Activated CD4-positive, alpha-beta T cell treated with anti-CD3 and anti-CD28 coated beads, Interleukin-10, Interleukin-2, amounts not matched to agents 100 ng/mL and 50 ng/mL, durations not matched to agents 16 hours and 8 hours (primary cell): ENCODE measurements around the gene SPAG16.

Experiments used
- DNase-seq: peaks from one replicate; pipeline ENCODE4 v3.0.0-alpha.2; 2020

Gene SPAG16

DNA sequence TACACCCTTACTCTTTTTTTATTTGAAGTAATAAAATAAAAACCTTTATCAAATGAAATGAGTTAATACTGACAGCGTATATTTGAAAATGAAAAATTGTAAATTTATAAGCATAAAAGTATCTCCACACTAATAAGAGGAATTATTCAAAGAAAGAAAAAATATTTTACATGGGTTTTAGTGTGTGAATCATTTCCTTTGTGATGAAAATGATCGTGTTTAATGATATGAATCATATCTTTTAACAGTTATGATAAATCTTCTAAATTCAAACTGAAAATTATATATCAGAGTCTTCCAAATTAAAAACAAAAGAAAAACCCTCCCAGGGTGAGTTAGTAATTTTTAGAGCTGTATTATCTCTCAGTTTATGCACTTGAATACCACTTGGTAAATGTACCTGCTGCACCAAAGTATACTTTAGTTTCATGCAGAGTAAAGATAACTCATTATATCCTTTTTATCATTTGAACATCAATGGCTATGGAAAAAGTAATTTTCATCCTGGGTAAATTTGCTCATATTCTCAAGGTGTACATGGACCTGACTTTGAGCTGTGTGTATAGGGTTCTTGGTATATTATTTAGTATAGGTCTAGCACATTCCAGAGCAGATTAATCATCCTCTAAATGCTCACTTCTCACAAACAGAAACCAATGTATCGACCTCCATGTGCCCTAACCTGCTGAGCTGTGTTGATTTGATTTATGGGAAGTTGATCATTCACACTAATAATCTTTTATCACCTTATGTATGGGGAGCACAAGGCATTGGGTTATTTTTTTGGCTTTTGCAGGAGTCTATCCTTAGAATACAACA is 1027.9 kb downstream of the SPAG16 start:
- no peak for DNase-seq

DNA sequence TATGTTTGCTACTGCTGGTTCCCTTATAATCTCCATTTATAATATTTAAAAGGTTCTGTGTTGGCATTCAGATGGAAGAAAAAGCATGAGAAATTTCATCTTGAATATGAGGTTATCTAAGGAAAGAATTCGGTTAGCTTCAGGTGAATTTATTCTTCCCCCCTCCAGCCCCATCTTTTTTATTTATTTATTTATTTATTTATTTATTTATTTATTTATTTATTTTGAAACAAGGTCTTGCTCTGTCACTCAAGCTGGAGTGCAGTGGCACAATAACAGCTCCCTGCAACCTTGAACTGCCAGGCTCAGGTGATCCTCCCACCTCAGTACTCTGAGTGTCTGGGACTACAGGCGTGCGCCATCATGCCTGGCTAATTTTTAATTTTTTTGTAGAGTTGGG is 1031.1 kb downstream of the SPAG16 start:
- DNase-seq: no peak

DNA sequence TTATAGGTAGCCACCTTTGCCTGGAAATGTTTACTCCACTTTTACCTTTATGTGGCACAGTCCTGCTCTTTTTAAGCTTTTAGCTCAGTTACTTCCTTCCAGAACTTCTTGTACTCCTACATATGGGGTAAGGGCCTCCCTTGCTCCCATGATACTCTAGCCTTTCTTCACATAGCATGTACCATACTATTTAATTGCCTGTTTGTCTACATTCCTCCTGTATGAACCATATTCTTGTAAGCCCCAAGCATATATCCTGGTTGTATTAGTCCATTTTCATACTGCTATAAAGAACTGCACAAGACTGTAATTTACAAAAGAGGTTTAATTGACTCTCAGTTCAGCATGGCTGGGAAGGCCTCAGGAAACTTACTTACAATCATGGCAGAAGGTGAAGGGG is 1035.9 kb downstream of the SPAG16 start:
- DNase-seq: no peak

DNA sequence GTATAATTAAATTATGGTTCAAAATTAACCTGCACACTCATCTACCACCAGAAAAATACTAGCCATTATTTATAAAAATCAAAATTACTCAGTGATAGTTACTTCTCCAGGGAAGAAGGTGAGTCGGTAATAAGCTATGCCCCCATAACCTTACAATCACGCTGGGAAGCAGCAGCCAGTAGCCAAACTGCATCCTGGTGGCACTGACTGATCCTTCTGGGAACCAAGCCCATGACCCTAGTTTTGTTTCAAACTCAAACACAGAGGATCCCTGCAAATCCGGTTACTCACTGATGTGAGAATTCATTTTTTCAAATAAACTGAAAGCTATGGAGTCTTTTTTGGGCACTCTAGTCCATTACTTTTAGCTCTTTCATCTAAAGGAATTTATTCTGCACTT is 1038.4 kb downstream of the SPAG16 start:
- DNase-seq: no peak

DNA sequence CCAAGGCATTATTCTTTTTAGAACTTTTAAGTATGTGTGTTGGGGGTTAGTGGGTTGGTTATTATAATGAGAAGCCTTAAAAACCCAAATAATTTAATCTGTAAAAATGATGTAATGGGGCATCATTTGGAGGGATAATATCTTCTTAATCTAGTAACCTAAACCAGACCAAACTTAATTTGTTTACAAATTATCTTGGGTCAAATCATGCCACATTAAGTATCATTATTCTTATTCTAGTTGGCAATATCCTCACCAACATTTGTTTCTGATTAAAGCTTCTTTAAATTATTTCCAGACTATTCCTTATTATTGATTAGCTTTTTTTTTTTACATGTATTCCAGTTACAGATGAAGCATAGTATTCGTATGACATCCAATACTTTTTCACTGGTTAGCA is 1041.1 kb downstream of the SPAG16 start:
- no peak for DNase-seq

DNA sequence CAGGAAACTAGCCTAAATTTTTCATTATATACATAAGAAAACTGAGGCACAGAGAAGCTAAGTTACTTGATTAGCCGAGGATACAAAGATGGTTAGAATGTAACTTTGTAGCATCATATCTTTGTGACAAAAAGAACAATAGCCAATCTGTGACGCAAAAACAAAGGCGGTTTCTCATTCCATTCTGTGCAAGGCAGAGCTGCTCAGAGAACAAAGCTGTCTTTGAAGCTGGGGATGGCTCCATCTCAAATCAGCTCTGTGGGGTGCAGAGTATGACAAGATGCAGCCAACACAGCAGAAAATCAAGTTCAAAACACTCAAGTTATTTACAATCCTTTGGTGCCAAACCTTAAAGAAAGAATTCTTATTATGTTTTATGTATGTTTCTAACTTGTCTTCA is 1044.7 kb downstream of the SPAG16 start:
- DNase-seq: no peak

DNA sequence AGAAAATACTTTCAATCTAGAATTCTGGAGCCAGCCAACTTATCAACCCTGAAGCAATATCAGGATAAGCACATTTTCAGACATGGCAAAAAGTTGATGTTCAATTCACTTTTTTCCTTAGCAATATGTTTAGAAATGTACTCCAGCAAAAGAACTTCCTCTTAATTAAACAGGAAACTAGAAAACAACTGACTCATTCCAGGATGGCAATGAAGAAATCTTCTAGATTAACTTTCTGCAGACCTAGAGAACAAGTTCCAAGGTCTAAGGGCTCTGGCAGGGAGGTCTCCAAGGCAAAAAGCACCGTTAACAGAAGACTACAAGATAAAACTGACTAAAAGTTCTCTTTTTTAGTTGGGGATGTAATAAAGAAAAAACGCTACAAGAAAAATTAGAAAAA is 1057.4 kb downstream of the SPAG16 start:
- DNase-seq: no peak

DNA sequence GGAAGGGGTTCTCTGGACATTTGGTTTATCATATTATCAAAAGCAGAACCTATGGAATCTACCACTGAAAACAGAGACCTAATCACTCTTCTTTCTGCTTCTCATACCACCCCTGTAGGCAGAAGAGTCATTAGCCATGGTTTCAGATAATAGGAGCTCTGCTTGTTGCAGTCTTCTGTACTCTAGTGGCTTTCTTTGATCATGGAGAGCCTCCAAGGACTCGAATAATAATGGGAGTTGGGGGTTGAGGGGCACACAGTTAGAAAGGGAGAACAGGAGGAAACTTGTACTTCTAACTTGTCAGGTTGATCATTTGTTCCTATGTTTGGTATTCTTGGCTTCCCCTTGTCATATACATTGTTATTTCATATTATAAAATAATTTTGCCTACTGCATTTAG is 1074.2 kb downstream of the SPAG16 start:
- no peak for DNase-seq

DNA sequence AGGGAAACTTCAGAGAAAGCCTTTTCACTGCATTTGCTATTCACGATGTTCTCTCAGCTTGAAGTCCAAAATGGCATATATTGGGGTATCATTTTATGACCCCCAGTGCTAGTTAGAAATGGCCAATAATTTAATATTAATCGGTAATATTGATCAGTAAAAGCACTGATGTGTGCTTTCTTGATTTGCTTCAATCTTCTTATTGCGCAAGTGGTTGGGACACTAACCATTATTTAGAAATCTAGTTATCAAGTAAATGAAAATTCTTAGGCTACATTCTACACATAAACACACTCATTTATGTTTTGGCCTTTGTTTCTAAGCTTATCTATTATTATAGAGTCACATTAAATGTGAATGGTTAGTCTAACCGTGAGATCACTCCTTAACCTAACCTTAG is 1076.9 kb downstream of the SPAG16 start:
- DNase-seq: no peak

DNA sequence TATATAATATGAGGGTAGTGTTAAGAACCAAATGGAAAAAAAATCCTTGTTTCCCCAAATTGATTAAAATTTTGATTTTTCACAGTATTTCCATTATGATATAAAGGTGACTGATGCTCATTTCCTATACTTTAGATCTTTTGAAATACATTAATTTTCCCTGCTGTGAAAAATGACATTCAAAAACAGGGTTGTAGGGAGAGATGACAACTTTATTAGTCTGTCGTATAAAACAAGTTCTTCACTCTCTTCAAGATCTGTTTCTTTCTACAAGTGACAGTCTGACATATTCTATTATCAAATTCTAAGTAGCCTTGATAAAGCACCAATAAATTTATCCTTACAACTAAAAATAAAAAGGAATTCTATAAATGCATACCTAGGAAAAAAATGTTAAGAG is 1081.3 kb downstream of the SPAG16 start:
- no peak for DNase-seq

DNA sequence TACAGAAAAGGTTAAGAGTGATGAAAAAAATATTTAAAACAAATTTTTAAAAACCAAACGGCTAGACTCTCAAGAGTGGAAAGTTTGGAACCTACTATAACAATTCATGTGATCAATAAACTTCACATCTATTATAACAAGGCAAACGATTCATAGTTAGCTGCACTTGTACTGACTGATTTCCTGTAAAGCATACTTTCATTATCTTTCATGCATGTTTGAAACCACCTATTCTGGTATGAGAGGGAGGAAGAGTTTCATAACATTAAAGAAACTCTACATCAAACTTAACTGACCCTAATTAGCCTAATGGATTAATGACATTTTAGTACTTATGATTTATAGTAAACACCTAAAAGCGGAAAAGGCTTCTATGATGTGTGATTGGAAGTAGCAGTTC is 1082.9 kb downstream of the SPAG16 start:
- no peak for DNase-seq

DNA sequence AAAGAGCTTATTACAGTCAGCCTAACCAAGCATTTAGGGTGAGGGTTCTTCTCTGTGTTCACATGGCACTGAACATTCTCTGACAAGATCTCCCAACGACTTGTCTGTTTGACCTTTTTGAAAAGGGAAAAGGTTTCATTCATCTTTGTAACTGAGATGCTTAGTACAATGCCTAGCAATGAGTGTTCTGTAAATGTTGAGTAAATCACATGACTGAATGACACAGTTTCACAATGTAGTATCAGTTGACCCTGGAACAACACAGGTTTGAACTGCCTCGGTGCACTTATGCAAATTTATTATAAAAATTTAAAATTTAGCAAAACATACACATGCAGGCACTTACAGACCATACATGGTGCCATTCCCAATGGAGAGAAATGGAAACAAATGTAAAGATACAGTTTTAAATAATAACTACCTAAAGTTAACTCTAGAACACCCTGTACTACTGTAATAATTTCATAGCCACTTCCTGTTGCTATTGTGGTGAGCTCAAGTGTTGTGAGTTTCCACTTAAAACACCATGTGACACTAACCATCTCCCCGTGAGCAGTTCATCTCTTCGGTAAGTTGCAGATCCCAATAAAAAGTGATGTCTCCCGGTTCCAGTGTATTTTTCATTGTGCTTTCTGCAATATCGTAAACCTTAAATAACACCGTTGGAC is 1092.5 kb downstream of the SPAG16 start:
- no peak for DNase-seq

DNA sequence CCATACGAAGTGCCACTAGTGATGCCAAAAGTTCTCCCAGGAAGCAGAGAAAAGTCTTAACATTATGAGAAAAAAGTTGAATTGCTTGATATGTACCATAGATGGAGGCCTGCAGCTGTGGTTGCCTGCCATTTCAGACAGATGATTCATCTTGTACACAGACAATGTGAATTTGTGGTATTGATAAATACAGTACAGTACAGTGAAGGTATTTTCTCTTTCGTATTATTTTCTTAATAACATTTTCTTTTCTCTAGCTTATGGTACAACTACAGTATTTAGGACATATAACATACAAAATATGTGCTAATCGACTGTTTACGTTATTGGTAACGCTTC is 1093.0 kb downstream of the SPAG16 start:
- no peak for DNase-seq

DNA sequence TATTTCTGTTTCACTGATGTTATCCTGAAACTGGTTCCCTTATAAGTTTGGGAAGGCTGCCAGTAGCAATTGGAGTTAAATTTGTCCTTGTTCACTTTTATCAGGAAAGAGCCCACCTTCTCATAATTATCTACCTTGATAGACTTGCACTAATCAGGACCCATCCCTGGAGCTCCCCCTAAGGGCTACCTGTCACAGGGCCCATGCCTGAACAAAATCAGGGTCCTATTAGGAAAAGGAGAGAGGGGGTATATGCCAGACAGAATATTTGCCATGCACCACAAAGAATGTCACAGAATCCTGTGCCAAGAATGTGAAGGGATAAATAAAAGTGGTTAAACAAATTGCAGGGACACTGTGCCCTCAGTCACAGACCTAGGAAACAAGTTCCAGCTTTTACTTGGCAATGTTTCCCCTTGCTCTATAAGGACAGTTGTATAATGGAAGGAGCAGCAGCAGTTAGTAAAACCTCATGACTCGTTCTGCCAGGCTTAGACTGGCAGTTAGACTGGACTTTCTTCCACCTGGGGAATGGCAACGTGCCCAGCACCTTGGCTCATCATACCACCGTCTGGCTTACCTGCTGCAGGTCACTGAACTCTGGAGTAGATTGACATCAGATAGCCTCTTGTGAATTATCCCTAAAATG is 1094.3 kb downstream of the SPAG16 start:
- DNase-seq: no peak

DNA sequence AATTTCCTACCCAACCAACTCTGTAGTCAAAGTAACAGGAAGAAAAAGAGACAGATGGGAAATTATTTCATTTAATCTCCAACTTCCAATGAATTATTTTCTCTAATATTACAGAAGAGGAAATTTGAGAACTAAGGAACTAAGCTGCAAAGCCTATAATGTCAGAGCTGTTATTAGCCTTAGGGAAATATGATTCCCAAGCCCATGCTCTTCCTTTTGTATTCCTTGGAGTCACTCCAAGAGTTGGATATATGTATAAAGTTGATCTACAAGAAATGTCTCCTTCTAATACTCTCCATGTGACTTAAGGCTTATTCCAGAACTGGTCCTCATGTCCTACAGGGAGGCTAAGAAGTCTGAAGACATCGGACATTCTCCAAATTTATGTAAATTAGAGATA is 1095.0 kb downstream of the SPAG16 start:
- DNase-seq: no peak

DNA sequence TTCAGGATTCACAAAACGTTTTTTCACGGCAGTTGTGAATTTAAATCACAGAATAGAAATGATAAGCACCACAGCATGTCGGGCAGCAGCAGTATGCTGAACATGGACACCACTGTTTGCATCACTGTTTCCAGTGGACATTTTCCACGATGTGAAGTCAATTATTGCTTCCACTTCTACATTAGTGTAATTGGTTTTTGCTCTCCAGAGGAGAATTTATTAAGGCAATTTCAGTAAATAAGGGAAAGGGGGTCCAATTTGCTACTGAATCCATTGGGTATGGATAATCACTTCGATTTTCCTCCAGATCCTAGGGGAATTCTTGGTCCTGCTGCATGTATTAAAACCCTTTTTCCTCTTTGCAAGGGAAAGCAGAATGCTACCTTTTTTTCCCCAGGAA is 1096.4 kb downstream of the SPAG16 start:
- DNase-seq: no peak

DNA sequence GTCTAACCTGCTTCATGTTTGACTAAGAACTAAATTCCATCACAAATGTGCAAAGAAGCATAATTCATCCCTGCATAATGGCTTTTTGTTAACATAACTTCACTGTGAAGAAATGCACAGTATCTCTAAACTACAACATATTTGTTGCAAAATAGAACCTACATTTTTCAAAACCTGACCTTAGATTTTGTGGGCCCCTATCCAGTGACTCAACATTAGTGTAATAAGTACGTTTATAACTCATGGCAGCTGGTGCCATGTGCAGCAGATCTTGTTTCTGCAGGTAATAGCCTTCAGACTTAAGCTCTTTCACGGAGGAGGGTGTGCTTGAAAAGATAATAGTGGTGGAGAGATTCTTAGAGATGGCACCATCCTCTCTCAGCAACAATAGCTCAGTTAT is 1098.0 kb downstream of the SPAG16 start:
- DNase-seq: no peak

DNA sequence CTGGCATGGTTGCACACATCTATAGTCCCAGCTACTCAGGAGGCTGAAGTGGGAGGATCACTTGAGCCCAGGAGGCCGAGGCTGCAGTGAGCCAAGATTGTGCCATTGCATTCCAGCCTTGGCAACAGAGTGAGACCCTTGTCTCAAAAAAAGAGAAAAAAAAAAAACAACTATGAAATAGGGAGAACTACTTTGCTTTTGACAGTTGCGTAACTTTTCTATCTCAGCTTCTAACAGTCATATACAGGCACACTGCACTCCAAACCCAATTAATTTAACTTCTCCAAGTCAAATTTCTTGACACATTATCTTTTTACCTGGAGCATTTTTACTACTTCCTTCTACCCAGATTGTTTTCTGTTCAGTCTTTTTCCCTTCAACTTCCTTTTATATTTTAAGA is 1102.5 kb downstream of the SPAG16 start:
- no peak for DNase-seq

DNA sequence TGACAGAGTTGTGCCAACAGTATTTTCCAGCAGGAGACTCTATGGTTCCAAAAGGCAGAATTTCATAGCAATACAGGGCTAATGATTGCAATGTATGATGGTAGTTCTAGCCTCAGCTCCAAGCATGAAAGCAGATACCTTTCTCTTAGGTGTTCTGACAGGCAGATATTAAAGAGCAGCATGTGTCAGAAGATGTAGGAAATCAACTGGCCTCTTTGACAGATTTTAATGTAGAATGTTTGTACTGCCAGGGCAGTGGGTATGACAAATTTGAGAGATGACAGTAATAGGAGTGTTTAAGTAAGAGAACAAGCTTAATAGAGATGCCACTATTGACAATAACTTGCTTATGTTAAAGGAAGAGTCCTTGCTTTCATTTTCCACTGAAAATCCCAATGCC is 1105.1 kb downstream of the SPAG16 start:
- DNase-seq: no peak

DNA sequence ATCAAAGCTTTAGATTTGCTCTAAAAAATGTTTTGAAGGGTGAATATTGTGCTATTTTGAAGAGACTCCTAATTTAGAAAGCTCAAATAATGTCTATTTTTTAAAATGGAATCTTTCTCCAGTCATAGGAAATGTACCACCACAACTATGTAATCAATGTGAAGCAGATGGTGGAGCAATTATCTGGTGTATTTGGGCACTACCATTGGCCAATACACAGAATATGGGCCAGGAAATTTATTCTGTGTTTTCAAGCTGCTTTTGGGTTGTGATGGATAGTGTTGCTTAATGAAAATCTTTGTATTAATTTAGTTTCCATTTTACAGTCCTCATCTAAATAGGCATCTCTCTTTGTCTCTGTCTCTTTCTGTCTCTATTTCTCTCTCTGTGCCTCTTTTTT is 1109.5 kb downstream of the SPAG16 start:
- no peak for DNase-seq

DNA sequence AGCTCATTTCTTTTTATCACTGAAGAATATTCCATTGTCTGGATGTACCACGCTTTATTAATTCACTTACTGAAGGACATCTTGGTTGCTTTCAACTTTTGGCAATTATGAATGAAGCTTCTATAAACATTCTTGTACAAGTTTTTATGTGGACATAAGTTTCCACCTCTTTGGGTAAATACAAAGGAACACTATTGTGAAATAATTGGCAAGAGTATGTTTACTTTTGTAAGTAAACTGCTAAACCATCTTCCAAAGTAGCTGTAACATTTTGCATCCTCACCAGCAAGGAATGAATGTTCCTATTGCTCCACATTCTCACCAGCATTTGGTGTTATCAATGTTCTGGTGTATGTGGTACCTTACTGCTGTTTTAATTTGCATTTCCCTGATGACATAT is 1110.8 kb downstream of the SPAG16 start:
- DNase-seq: no peak

DNA sequence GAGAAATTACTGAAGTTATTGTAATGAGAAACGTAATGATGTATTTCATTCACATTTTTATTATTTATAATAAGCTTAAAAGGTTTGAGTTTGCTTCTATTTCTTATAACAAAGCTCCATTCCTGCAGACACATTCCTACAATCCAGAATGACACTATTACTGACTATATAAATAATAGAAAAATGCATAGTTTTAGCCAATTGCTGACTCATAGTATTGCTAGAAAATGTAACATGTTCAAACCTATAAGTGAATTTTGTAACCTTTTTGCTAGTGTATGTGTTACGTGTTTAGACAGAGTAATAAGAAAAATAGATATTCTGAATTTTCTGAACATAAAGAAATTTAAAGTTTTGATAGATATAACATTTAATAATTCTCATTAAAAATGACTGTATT is 1117.3 kb downstream of the SPAG16 start:
- DNase-seq: no peak

DNA sequence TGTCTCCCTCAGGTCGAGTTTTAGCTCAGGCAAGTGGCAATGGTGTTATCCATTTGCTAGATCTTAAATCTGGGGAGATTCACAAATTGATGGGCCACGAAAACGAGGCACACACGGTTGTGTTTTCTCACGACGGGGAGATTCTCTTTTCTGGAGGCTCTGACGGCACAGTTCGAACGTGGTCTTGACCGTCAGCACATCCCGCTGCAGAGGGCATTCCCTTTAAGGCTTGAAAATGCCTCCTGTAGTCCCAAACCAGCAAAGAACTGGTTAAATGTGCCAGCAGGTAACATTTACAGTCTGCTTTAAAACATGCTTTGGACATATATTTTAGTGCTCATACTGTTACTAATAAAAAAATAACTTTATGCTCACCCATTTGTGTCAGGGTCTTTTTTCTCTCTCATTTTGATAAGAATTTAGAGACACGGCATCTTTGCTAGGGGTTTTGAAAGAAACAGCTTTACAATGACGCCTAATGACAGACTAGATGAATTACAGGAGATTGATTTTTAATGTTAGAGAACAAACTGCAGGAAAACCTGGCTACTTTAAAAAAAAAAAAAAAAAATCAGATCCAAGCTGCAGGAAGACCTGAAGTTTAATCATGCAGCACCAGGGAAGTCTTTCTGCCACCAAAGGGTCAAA is 1126.0 kb downstream of the SPAG16 start:
- no peak for DNase-seq
